HEK293 (cell line): ENCODE results near the gene FGFR3.

Source experiments
- CTCF ChIA-PET: fragments of 350-600 bp; formaldehyde crosslinking; extraction: SDS; loops from one replicate; lab custom pipeline; 2021; ENCODE audit warnings: antibody characterized with exemption; lab: Yijun Ruan, JAX
- POLR2A ChIA-PET: fragments of 300-600 bp; formaldehyde crosslinking; extraction: SDS; loops from one replicate; lab custom pipeline; 2020; ENCODE audit warnings: antibody characterized with exemption, inconsistent platforms; lab: Yijun Ruan, JAX
- H3K27ac ChIP-seq: fragments of 200-500 bp; sonication (Bioruptor generic); 2 replicates; pipeline ENCODE4 v1.5.1; 2014; ENCODE audit warnings: low read depth, low read length, control low read depth, inconsistent platforms; ENCODE audit errors: extremely low read depth
- H3K36me3 ChIP-seq, 2 experiments: fragments of 200-500 bp in 1 of 2; sonication (Bioruptor generic) in 1 of 2; 1 replicate in 1 of 2; 2 replicates in 1 of 2; pipeline ENCODE4 v1.5.1; 2014 to 2017; ENCODE audit warnings: inconsistent platforms in 2 of 2, low read length in 2 of 2; ENCODE audit not compliant: control insufficient read depth in 2 of 2, insufficient read depth in 1 of 2
- H3K4me1 ChIP-seq: fragments of 200-500 bp; sonication (Bioruptor generic); 2 replicates; pipeline ENCODE4 v1.5.1; 2014; ENCODE audit warnings: mild to moderate bottlenecking, low read length, inconsistent platforms; ENCODE audit not compliant: control insufficient read depth, insufficient read depth
- H3K4me3 ChIP-seq: 2 replicates; pipeline ENCODE4 v1.5.1; 2011; ENCODE audit warnings: low read depth, mild to moderate bottlenecking, control low read depth, low read length, moderate library complexity
- H3K9me3 ChIP-seq: fragments of 200-500 bp; sonication (Bioruptor generic); 2 replicates; pipeline ENCODE4 v1.5.1; 2014; ENCODE audit warnings: low read depth, low read length, inconsistent platforms; ENCODE audit not compliant: control insufficient read depth, insufficient read depth
- ELK4 ChIP-seq: IDR thresholded peaks from 2 replicates; pipeline ENCODE4 v1.6.1; 2011; ENCODE audit warnings: mild to moderate bottlenecking, low read depth, low read length, borderline replicate concordance
- HIC1 ChIP-seq: fragments of 450-650 bp; formaldehyde crosslinking; IDR thresholded peaks from 2 replicates; pipeline ENCODE4 v1.5.1; 2016; ENCODE audit warnings: missing biosample characterization, missing genetic modification characterization
- KLF8 ChIP-seq: fragments of 450-650 bp; formaldehyde crosslinking; IDR thresholded peaks from 2 replicates; pipeline ENCODE4 v1.5.1; 2016; ENCODE audit warnings: missing biosample characterization, missing genetic modification characterization
- KLF9 ChIP-seq: fragments of 450-650 bp; formaldehyde crosslinking; IDR thresholded peaks from 2 replicates; pipeline ENCODE4 v1.5.1; 2016; ENCODE audit warnings: missing biosample characterization, missing genetic modification characterization, low read depth
- PRDM1 ChIP-seq: fragments of 450-650 bp; formaldehyde crosslinking; IDR thresholded peaks from 2 replicates; pipeline ENCODE4; 2016; ENCODE audit warnings: missing biosample characterization, missing genetic modification characterization
- RBAK ChIP-seq: fragments of 450-650 bp; formaldehyde crosslinking; IDR thresholded peaks from 2 replicates; pipeline ENCODE4 v1.5.1; 2016; ENCODE audit warnings: missing biosample characterization, missing genetic modification characterization
- SALL2 ChIP-seq: fragments of 450-650 bp; formaldehyde crosslinking; IDR thresholded peaks from 2 replicates; pipeline ENCODE4 v1.5.0; 2017; ENCODE audit warnings: missing biosample characterization, mild to moderate bottlenecking, missing genetic modification characterization, borderline replicate concordance
- TCF7L2 ChIP-seq: IDR thresholded peaks from 2 replicates; pipeline ENCODE4 v1.6.1; 2011; ENCODE audit warnings: low read depth, mild to moderate bottlenecking, inconsistent platforms, low read length, moderate library complexity, borderline replicate concordance
- ZBTB1 ChIP-seq: fragments of 450-650 bp; formaldehyde crosslinking; IDR thresholded peaks from 2 replicates; pipeline ENCODE4 v1.5.1; 2016; ENCODE audit warnings: missing biosample characterization, missing genetic modification characterization
- ZBTB20 ChIP-seq: fragments of 450-650 bp; formaldehyde crosslinking; IDR thresholded peaks from 2 replicates; pipeline ENCODE4 v1.5.1; 2016; ENCODE audit warnings: missing biosample characterization, missing genetic modification characterization
- ZNF112 ChIP-seq: fragments of 450-650 bp; formaldehyde crosslinking; IDR thresholded peaks from 2 replicates; pipeline ENCODE4 v1.5.0; 2017; ENCODE audit warnings: missing biosample characterization, missing genetic modification characterization
- ZNF16 ChIP-seq: fragments of 450-650 bp; formaldehyde crosslinking; IDR thresholded peaks from 2 replicates; pipeline ENCODE4 v1.5.1; 2016; ENCODE audit warnings: low read depth, missing biosample characterization, missing genetic modification characterization
- ZNF23 ChIP-seq: fragments of 450-650 bp; formaldehyde crosslinking; IDR thresholded peaks from 2 replicates; pipeline ENCODE4 v1.5.1; 2016; ENCODE audit warnings: missing biosample characterization, missing genetic modification characterization, borderline replicate concordance
- ZNF391 ChIP-seq: fragments of 450-650 bp; formaldehyde crosslinking; IDR thresholded peaks from 2 replicates; pipeline ENCODE4 v1.5.1; 2016; ENCODE audit warnings: low read depth, missing biosample characterization, missing genetic modification characterization, borderline replicate concordance
- ZNF404 ChIP-seq: fragments of 450-650 bp; formaldehyde crosslinking; IDR thresholded peaks from 2 replicates; pipeline ENCODE4 v1.5.1; 2017; ENCODE audit warnings: missing biosample characterization, missing genetic modification characterization
- ZNF560 ChIP-seq: fragments of 450-650 bp; formaldehyde crosslinking; IDR thresholded peaks from 2 replicates; pipeline ENCODE4 v1.5.1; 2017; ENCODE audit warnings: missing biosample characterization, missing genetic modification characterization, borderline replicate concordance
- ZNF561 ChIP-seq: fragments of 450-650 bp; IDR thresholded peaks from 2 replicates; pipeline ENCODE4 v1.5.1; 2018; ENCODE audit warnings: missing biosample characterization, missing genetic modification characterization, borderline replicate concordance
- ZNF629 ChIP-seq: fragments of 450-650 bp; formaldehyde crosslinking; IDR thresholded peaks from 2 replicates; pipeline ENCODE4 v1.5.1; 2017; ENCODE audit warnings: missing biosample characterization, missing genetic modification characterization
- ZNF658 ChIP-seq: fragments of 450-650 bp; formaldehyde crosslinking; IDR thresholded peaks from 2 replicates; pipeline ENCODE4; 2016; ENCODE audit warnings: missing biosample characterization, missing genetic modification characterization
- ZXDB ChIP-seq: fragments of 450-650 bp; formaldehyde crosslinking; IDR thresholded peaks from 2 replicates; pipeline ENCODE4 v1.5.1; 2016; ENCODE audit warnings: missing biosample characterization, missing genetic modification characterization

FGFR3 gene

GRCh38 chr4:1798580-1799386, 5.7 kb downstream of the FGFR3 start:
- Histone ChIP-seq H3K4me1 (no peaks in the 10 kb centered on the region), H3K9me3 (no peaks in the 10 kb centered on the region), H3K27ac (no peak overlapping the region), H3K4me3 (no peak overlapping the region), H3K36me3 (peaks cover 0 to 66% of the 10 kb centered on the region in 2 experiments; a peak in 1 of 3 replicates)
- TF ChIP-seq TCF7L2 (no peak), SALL2 (tag by site-specific recombination) (no peak), ZNF16 (tag by site-specific recombination) (no peak), ZBTB1 (tag by site-specific recombination) (no peak), ZNF404 (no peak), ZNF561 (tag by site-specific recombination) (no peak), ZNF112 (tag by site-specific recombination) (no peak), ELK4 (no peak), ZNF629 (tag by site-specific recombination) (no peak), KLF9 (tag by site-specific recombination) (no peak), ZNF560 (tag by site-specific recombination) (no peak), ZXDB (no peak)
- CTCF ChIA-PET = interaction anchor here (0.6 to 1.3 kb wide), 4 partner anchors 12 to 118 kb away, joined by 3 read pairs; no protein-coding TSS in a partner anchor
- POLR2A ChIA-PET = no interaction called here

GRCh38 chr4:1799387-1800375, 6.6 kb downstream of the FGFR3 start:
- ChIA-PET CTCF (interaction anchor here (0.7 to 1.3 kb wide), 3 partner anchors 9 to 1143 kb away, joined by 3 to 7 read pairs (median 4); no protein-coding TSS in a partner anchor), POLR2A (no interaction called here)
- TF ChIP-seq KLF8 (tag by site-specific recombination) (no peak), ZNF23 (tag by site-specific recombination) (no peak), ZNF560 (tag by site-specific recombination) (no peak), ZNF658 (tag by site-specific recombination) (no peak), ZNF391 (tag by site-specific recombination) (no peak), ZBTB20 (tag by site-specific recombination) (no peak), RBAK (tag by site-specific recombination) (no peak)
- H3K4me1 ChIP-seq = no peaks in the 10 kb centered on the region
- no peak overlapping the region for H3K4me3 ChIP-seq
- H3K36me3 ChIP-seq = peaks cover 0 to 74% of the 10 kb centered on the region in 2 experiments; a peak in 1 of 3 replicates
- no peaks in the 10 kb centered on the region for H3K9me3 ChIP-seq
- no peak overlapping the region for H3K27ac ChIP-seq

- 0 out of 2 replicates have a peak, but pooled peaks have one; percentile 18 for TF ChIP-seq HIC1
- TF ChIP-seq PRDM1 (tag by site-specific recombination) = no peak
- TF ChIP-seq ZXDB = no peak
- TF ChIP-seq, all 188 proteins: peak for 1
- H3K4me1 ChIP-seq = no peaks in the 10 kb centered on the region
- H3K27ac ChIP-seq = no peak overlapping the region
- H3K36me3 ChIP-seq = peaks cover 0 to 82% of the 10 kb centered on the region in 2 experiments; a peak in 1 of 3 replicates
- H3K4me3 ChIP-seq = no peak overlapping the region
- no peaks in the 10 kb centered on the region for H3K9me3 ChIP-seq
- ChIA-PET CTCF (interaction anchor here (0.6 to 1.3 kb wide), 3 partner anchors 8 to 1142 kb away, joined by 4 to 9 read pairs (median 7); no protein-coding TSS in a partner anchor), POLR2A (interaction anchor here (0.6 kb wide), 1 partner anchor 62 kb away, joined by 3 read pairs; no protein-coding TSS in a partner anchor)
These were observed 7.7 kb downstream of the FGFR3 start for GRCh38 chr4:1800805-1801204.
